ENCODE data around the gene RIMBP2.

The RIMBP2 gene

DNA sequence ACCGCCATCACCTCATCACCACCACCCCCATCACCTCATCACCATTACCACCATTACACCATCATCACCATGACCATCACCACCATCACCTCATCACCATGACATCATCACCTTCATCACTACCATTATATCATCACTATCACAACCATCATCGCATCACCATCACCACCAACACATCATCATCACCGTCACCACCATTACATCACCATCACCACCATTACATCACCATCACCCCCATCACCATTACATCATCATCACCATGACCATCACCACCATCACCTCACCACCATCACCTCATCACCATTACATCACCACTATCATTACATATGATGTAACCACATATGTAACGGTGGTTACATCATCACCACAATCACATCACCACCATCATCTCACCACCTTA is 132.3 kb downstream of the RIMBP2 start:
- Histone ChIP-seq H3K4me3 (no peak overlapping the region), H3K27ac (no peak overlapping the region)
- TF ChIP-seq CTCF (IDR thresholded peaks at IDR 0.05): no peak

GRCh38 chr12:130583317-130583716 is 132.8 kb downstream of the RIMBP2 start:
- DNase-seq (ENCODE audit: low spot score): no peak
- no peak for TF ChIP-seq CTCF (IDR thresholded peaks at IDR 0.05)
- H3K27ac ChIP-seq: no peak overlapping the region
- no peak overlapping the region for H3K4me3 ChIP-seq

More for the DNA sequence above, 132.3 kb downstream of the RIMBP2 start:
- DNase-seq (ENCODE audit: low spot score): no peak

DNA sequence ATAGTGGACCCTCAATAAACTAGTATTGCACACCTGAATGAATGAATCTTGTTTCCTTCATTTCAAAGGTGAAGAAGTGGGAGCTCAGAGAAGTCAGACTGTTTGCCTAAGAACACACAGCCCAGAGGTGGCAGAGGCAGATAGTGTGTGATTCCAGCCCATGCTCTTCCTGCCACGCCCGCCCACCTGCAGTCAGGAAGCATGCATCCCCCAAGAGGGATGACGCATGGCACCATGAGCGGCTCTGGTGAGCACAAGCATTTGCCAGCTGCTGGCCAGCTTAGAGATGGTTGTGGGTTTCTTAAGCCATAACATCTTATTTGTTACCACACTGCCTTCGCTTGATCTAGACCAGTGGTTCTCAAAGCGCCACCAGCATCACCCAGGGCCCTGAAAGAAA is 133.8 kb downstream of the RIMBP2 start:
- TF ChIP-seq CTCF (IDR thresholded peaks at IDR 0.05): no peak
- DNase-seq (ENCODE audit: low spot score): no peak
- H3K4me3 ChIP-seq: no peak overlapping the region
- no peak overlapping the region for H3K27ac ChIP-seq

GRCh38 chr12:130581782-130582181 is 134.3 kb downstream of the RIMBP2 start:
- Histone ChIP-seq H3K4me3 (no peak overlapping the region), H3K27ac (no peak overlapping the region)
- no peak for DNase-seq (ENCODE audit: low spot score)
- no peak for TF ChIP-seq CTCF (IDR thresholded peaks at IDR 0.05)

DNA sequence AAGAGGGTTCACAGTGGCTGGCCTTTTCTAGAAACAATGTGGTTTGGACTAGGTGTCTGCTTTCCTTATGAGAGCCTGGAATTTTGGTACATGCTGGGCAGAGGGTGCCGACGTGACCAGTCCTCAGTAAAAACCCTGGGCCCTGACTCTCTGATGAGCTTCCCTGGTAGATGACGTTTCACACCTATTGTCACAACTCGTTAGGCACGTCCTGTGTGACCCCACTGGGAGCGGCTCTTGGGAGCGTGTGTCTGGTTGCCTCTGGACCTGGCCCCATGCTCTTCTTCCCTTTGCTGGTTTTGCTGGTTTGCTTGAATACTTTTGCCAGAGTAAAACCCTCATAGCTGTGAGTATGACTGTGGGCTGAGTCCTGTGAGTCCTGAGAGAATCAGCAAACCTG is 136.9 kb downstream of the RIMBP2 start:
- no peak for DNase-seq (ENCODE audit: low spot score)
- Histone ChIP-seq H3K27ac (no peak overlapping the region), H3K4me3 (no peak overlapping the region)
- no peak for TF ChIP-seq CTCF (IDR thresholded peaks at IDR 0.05)

DNA sequence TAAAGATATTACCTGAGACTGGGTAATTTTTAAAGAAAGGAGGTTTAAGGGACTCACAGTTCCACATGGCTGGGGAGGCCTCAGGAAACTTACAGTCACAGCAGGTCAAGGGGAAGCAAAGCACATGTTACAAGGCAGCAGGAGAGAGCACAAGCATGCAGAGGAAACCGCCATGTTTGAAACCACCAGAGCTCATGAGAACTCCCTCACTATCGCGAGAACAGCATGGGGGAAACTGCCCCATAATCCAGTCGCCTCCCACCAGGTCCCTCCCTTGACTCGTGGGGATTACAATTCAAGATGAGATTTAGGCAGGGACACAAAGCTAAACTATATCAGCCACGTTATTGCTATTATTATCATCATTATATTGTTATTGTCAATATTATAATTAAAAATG is 138.7 kb downstream of the RIMBP2 start:
- TF ChIP-seq CTCF (IDR thresholded peaks at IDR 0.05): no peak
- no peak overlapping the region for H3K27ac ChIP-seq

GRCh38 chr12:130576371-130576816 is 139.7 kb downstream of the RIMBP2 start:
- no peak for DNase-seq (ENCODE audit: low spot score)
- Histone ChIP-seq H3K4me3 (no peak overlapping the region), H3K27ac (no peak overlapping the region)
- no peak for TF ChIP-seq CTCF (IDR thresholded peaks at IDR 0.05)

More for the DNA sequence above, 138.7 kb downstream of the RIMBP2 start:
- no peak overlapping the region for H3K4me3 ChIP-seq
- DNase-seq (ENCODE audit: low spot score): no peak
